Ascending aorta (tissue), 2 donors: ENCODE data around the gene DPYD. TPM values are rescaled to one million over a fixed set of nuclear protein-coding genes. Genes with fewer than 3 reads are reported as not detected.

ENCODE experiments used
- DNase-seq, 2 donors: peaks; one replicate each; pipeline ENCODE4 v3.0.0-alpha.2; 2019; ENCODE audit warnings: low spot score in 2 of 2
- H3K27ac ChIP-seq, 2 donors: fragments of 200-600 bp; sonication (generic); one replicate each; pipeline ENCODE4 v1.5.1; 2016 to 2017; ENCODE audit warnings: mild to moderate bottlenecking in 1 of 2
- H3K27me3 ChIP-seq: fragments of 200-600 bp; sonication (generic); one replicate; pipeline ENCODE4 v1.5.1; 2017
- H3K36me3 ChIP-seq, 2 donors: fragments of 200-600 bp; sonication (generic); one replicate each; pipeline ENCODE4 v1.5.1; 2016
- H3K4me1 ChIP-seq, 2 donors: fragments of 200-600 bp; sonication (generic); one replicate each; pipeline ENCODE4 v1.5.1; 2016 to 2017; ENCODE audit warnings: mild to moderate bottlenecking in 1 of 2
- H3K4me3 ChIP-seq, 2 donors: fragments of 200-600 bp; sonication (generic); one replicate each; pipeline ENCODE4 v1.5.1; 2016 to 2017; ENCODE audit warnings: mild to moderate bottlenecking in 1 of 2
- H3K9me3 ChIP-seq, 2 donors: fragments of 200-600 bp; sonication (generic); one replicate each; pipeline ENCODE4 v1.5.1; 2016
- intact Hi-C: fragments of 100-400 bp; cut with DNase I; formaldehyde crosslinking; loops from one replicate; pipeline ENCODE4 v1.15.1; 2023
- total RNA-seq: library from RNA; depleted of rRNA; stranded (reverse); fragments of >200 nt; gene quantifications from one replicate; pipeline ENCODE4 v1.1.0, GENCODE V29; 2016
- TF ChIP-seq, protein P1 (sequence below), 3 experiments: fragments of 200-600 bp in 2 of 3; fragments of 450-650 bp in 1 of 3; sonication (generic) in 2 of 3; IDR thresholded peaks; one replicate each; pipeline ENCODE4 v1.5.1; 2016 to 2019; ENCODE audit warnings: antibody characterized with exemption in 3 of 3, mild to moderate bottlenecking in 1 of 3, moderate library complexity in 1 of 3

Gene DPYD
- total RNA-seq, 1 donor from 2014 or later = 22.9 TPM

DNA sequence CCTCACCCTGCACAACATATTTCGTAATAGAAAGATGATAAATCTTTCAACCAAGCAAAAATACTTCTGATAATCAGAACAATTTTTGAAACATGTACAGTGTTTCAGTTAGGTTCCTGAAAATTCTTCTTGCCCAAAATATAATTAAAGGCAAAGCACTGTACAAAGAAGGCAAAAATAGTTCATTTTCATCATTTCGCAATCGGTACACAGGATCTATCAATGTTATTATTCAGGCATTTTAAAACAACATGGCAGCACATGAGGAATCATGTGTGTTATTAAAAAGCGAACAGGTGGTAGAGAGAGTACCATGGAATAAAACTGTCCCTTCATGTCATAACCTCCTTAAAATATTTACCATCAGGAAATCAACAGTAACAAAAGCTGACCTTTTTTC is 356.9 kb downstream of the DPYD start:
- TF ChIP-seq, protein P1, sequence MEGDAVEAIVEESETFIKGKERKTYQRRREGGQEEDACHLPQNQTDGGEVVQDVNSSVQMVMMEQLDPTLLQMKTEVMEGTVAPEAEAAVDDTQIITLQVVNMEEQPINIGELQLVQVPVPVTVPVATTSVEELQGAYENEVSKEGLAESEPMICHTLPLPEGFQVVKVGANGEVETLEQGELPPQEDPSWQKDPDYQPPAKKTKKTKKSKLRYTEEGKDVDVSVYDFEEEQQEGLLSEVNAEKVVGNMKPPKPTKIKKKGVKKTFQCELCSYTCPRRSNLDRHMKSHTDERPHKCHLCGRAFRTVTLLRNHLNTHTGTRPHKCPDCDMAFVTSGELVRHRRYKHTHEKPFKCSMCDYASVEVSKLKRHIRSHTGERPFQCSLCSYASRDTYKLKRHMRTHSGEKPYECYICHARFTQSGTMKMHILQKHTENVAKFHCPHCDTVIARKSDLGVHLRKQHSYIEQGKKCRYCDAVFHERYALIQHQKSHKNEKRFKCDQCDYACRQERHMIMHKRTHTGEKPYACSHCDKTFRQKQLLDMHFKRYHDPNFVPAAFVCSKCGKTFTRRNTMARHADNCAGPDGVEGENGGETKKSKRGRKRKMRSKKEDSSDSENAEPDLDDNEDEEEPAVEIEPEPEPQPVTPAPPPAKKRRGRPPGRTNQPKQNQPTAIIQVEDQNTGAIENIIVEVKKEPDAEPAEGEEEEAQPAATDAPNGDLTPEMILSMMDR (IDR thresholded peaks at IDR 0.05) = no peak
- intact Hi-C loops = no loop called here

DNA sequence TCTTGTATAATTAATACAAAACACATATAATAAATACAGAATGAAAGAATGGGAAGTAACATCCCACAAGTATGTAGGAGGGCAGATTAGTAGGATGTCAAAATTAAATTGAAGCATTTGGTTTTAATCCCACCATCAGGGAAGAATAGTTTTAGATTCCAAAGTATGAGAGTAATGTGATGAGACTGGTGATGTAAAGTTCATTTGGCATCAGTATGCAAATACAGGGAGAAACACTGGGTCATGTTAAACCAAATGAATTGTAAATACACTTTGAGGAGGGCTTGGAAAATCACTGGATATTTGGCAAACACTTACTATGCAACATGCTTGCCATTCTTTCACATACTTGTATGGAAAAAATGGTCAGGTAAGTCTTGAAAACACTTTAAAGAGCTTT is 358.8 kb downstream of the DPYD start:
- TF ChIP-seq, protein P1 (IDR thresholded peaks at IDR 0.05) = no peak
- intact Hi-C loops = no loop called here
- Histone ChIP-seq H3K4me3 (no peak overlapping the region), H3K27me3 (no peaks in the 10 kb centered on the region), H3K36me3 (no peaks in the 10 kb centered on the region), H3K27ac (no peak overlapping the region), H3K9me3 (no peaks in the 10 kb centered on the region), H3K4me1 (no peaks in the 10 kb centered on the region)
- DNase-seq = no peak

More for the DNA sequence above, 356.9 kb downstream of the DPYD start:
- no peaks in the 10 kb centered on the region for H3K4me1 ChIP-seq
- H3K4me3 ChIP-seq = no peak overlapping the region
- no peak overlapping the region for H3K27ac ChIP-seq
- no peak for DNase-seq
- no peaks in the 10 kb centered on the region for H3K36me3 ChIP-seq
- no peaks in the 10 kb centered on the region for H3K9me3 ChIP-seq
- H3K27me3 ChIP-seq = no peaks in the 10 kb centered on the region

DNA sequence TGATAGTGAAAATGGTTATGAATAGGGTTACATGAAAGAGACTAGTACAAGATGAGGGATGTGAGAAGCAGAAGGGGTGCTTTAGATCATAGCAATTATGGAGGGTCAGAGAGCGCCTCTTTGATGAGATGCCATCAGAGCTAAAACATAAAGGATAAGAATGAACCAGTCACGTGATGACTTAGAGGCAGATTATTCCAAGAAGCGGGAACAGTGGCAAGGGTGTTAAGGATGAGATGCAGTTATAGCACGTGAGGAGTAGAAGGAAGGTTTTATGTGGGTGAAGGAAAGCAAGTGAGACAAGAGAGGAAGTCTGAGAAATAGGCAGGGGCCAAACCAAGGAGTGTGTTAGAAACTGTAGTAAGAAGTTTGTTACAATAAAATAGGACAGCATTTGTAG is 360.1 kb downstream of the DPYD start:
- TF ChIP-seq, protein P1 (IDR thresholded peaks at IDR 0.05) = no peak
- intact Hi-C loops = no loop called here
- Histone ChIP-seq H3K9me3 (no peaks in the 10 kb centered on the region), H3K27ac (no peak overlapping the region), H3K4me3 (no peak overlapping the region), H3K4me1 (no peaks in the 10 kb centered on the region), H3K27me3 (no peaks in the 10 kb centered on the region), H3K36me3 (no peaks in the 10 kb centered on the region)
- no peak for DNase-seq

DNA sequence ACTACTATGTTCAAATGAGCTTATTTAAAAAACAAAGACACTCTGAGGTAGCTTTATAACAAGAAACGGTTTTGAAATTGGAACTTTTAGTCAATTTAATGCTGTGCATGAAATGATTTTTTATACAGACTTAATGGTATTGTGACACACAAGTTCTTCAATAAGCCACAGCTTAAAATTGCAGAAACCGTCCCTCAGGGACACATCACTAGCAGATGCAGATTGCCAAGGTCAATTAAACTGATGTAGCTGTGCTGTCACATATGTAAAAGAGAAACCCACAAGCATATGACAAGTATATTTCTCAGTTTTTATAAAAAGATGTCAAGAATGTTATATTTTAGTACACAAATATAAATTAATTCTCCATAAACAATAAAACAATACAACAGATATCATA is 366.9 kb downstream of the DPYD start:
- intact Hi-C loops = no loop called here
- no peak for DNase-seq
- peaks cover 0 to 4% of the 10 kb centered on the region in 2 donors for H3K36me3 ChIP-seq
- no peaks in the 10 kb centered on the region for H3K4me1 ChIP-seq
- H3K27ac ChIP-seq = no peak overlapping the region
- TF ChIP-seq, protein P1 (IDR thresholded peaks at IDR 0.05) = no peak
- no peak overlapping the region for H3K4me3 ChIP-seq
- no peaks in the 10 kb centered on the region for H3K27me3 ChIP-seq
- no peaks in the 10 kb centered on the region for H3K9me3 ChIP-seq

DNA sequence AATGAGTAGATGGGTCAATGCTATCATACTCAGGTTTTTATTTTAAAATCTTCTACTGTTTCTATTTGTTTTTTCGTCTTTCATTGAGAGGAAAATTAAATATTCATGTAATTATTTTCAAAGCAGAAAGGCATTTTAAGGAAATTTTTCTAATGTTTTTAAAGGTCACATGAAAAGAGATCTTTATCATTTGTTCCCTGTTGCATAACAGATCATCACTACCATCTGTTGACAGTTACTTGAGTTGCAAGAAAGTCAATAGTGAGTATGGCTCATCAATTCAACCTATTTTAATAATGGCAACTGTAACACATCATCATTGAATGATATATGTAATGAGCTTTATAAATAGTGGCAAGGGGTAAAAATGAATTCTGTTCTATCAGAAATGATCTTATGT is 369.7 kb downstream of the DPYD start:
- Histone ChIP-seq H3K4me1 (no peaks in the 10 kb centered on the region), H3K27me3 (no peaks in the 10 kb centered on the region), H3K36me3 (peaks cover 0 to 4% of the 10 kb centered on the region in 2 donors), H3K27ac (no peak overlapping the region), H3K4me3 (no peak overlapping the region), H3K9me3 (no peaks in the 10 kb centered on the region)
- TF ChIP-seq, protein P1 (IDR thresholded peaks at IDR 0.05) = no peak
- DNase-seq = no peak
- intact Hi-C loops = no loop called here

DNA sequence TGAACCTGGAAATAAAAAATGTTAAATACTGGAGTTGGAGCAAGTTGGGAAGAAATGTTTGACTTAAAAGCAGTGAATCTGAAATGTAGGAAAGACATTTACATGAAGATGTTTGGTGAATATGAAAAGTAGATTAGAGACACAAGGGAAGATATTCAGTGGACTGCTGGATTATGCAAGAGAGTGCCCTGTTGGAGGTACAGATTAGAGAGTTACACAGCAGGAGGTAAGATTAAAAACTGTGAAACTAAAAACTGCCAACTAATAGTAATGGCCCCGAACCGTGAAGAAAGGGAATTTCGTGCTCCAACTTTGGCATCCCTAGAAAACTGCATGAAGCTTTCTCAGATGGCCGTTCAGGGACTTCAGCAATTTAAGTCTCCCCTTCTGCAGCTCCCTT is 375.4 kb downstream of the DPYD start:
- TF ChIP-seq, protein P1 (IDR thresholded peaks at IDR 0.05) = no peak
- intact Hi-C loops = no loop called here
- no peak overlapping the region for H3K4me3 ChIP-seq

More for the DNA sequence above, 375.4 kb downstream of the DPYD start:
- H3K27me3 ChIP-seq = no peaks in the 10 kb centered on the region
- H3K4me1 ChIP-seq = no peaks in the 10 kb centered on the region
- no peak overlapping the region for H3K27ac ChIP-seq
- H3K36me3 ChIP-seq = peaks cover 0 to 4% of the 10 kb centered on the region in 2 donors
- H3K9me3 ChIP-seq = no peaks in the 10 kb centered on the region
- no peak for DNase-seq
